Stomach (tissue), 4 donors: ENCODE measurements around the gene PLA2G4A.

Source experiments
- EP300 ChIP-seq: sonication (generic); formaldehyde crosslinking; IDR thresholded peaks from one replicate; pipeline ENCODE4 v1.6.1; 2017; ENCODE audit warnings: antibody characterized with exemption
- POLR2A ChIP-seq, 4 donors: fragments of 450-650 bp; IDR thresholded peaks; one replicate each; pipeline ENCODE4 v1.6.1; 2016; ENCODE audit warnings: antibody characterized with exemption in 4 of 4, control low read depth in 2 of 4, mild to moderate bottlenecking in 1 of 4, moderate library complexity in 1 of 4
- POLR2AphosphoS5 ChIP-seq, 3 donors: sonication (generic); formaldehyde crosslinking; IDR thresholded peaks; one replicate each; pipeline ENCODE4 v1.6.1; 2016; ENCODE audit warnings: antibody characterized with exemption in 3 of 3
- TF ChIP-seq, protein P1 (sequence below), 7 experiments: fragments of 450-650 bp in 4 of 7; fragments of 200-600 bp in 3 of 7; sonication (generic) in 3 of 7; IDR thresholded peaks; one replicate each; pipeline ENCODE4 v1.5.1; 2016 to 2019; ENCODE audit warnings: antibody characterized with exemption in 7 of 7, control low read depth in 2 of 7, mild to moderate bottlenecking in 1 of 7

DNA sequence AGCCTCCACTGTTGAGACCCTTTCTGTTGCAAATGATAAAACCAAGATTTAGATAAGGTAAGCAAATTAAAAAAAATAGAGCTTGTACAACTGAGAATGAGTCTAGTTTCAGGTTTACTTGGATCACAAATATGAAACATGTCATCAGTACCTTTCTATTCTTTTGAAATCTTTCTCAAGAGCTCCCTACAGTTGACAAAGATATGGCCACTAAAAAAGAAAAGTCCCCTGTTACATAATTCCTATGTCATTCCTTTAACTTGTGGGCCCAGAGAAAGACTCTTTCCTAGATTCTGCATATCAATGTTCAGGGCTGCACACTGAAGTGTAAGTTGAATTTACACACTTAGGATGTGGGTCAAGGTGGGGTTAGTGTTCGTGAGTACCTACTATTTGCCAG lies 168.1 kb downstream of the PLA2G4A start:
- TF ChIP-seq POLR2A (IDR thresholded peaks at IDR 0.05) (no peak), POLR2AphosphoS5 (IDR thresholded peaks at IDR 0.05) (no peak), EP300 (no peak)
- TF ChIP-seq, protein P1, sequence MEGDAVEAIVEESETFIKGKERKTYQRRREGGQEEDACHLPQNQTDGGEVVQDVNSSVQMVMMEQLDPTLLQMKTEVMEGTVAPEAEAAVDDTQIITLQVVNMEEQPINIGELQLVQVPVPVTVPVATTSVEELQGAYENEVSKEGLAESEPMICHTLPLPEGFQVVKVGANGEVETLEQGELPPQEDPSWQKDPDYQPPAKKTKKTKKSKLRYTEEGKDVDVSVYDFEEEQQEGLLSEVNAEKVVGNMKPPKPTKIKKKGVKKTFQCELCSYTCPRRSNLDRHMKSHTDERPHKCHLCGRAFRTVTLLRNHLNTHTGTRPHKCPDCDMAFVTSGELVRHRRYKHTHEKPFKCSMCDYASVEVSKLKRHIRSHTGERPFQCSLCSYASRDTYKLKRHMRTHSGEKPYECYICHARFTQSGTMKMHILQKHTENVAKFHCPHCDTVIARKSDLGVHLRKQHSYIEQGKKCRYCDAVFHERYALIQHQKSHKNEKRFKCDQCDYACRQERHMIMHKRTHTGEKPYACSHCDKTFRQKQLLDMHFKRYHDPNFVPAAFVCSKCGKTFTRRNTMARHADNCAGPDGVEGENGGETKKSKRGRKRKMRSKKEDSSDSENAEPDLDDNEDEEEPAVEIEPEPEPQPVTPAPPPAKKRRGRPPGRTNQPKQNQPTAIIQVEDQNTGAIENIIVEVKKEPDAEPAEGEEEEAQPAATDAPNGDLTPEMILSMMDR (IDR thresholded peaks at IDR 0.05), result no peak
